ENCODE data around the gene KRT76.
A peak's percentile ranks its signal among the peaks of the same experiment; 100 is the strongest.

DNA sequence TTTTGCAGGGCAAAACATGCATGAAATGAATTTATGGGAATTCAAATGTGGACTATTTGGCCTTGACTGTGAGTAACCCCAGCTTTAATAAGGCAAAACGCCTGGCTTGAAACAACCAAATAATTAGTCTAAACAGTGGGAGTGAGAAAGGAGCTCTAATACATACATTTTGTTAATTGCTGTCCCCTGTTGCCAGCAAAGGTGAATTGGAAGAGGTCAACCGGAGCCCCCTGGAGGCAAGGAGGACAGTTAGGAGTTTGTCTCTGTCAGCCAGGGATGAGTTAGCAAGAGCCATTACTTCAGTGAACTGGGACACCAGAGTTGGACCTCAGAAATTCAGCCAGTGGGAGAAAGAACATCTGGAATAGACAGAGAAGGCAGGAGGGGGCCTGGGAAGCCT, 17.4 kb downstream of the KRT76 start:
- TF ChIP-seq, protein P1, sequence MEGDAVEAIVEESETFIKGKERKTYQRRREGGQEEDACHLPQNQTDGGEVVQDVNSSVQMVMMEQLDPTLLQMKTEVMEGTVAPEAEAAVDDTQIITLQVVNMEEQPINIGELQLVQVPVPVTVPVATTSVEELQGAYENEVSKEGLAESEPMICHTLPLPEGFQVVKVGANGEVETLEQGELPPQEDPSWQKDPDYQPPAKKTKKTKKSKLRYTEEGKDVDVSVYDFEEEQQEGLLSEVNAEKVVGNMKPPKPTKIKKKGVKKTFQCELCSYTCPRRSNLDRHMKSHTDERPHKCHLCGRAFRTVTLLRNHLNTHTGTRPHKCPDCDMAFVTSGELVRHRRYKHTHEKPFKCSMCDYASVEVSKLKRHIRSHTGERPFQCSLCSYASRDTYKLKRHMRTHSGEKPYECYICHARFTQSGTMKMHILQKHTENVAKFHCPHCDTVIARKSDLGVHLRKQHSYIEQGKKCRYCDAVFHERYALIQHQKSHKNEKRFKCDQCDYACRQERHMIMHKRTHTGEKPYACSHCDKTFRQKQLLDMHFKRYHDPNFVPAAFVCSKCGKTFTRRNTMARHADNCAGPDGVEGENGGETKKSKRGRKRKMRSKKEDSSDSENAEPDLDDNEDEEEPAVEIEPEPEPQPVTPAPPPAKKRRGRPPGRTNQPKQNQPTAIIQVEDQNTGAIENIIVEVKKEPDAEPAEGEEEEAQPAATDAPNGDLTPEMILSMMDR (conservative IDR thresholded peaks at IDR 0.05; ENCODE audit: low read depth in 2 of 2), result peak in 1 of 2 experiments; percentile 51; a peak in 2 of 4 replicates
- TF ChIP-seq POLR2AphosphoS5 (IDR thresholded peaks at IDR 0.05; ENCODE audit: low read depth) (no peak), EZH2 (IDR thresholded peaks at IDR 0.05; ENCODE audit: low read depth, unreplicated experiment) (no peak)

All from GM23338 (cell line).